Transverse colon (tissue), 4 donors: Measurements from ENCODE around the gene CDKN2C. TPM values are rescaled to one million over a fixed set of nuclear protein-coding genes. Genes with fewer than 3 reads are reported as not detected.
A peak's percentile ranks its signal among the peaks of the same experiment; 100 is the strongest.

ENCODE experiments used
- DNase-seq: peaks from one replicate; pipeline ENCODE4 v3.0.0-alpha.2; 2019
- H3K27ac ChIP-seq, 4 donors: fragments of 200-600 bp; sonication (generic); 2 replicates each; pipeline ENCODE4 v1.5.1; 2016 to 2018; ENCODE audit warnings: inconsistent platforms in 4 of 4
- H3K27me3 ChIP-seq: fragments of 200-600 bp; sonication (generic); 2 replicates; pipeline ENCODE4 v1.5.1; 2017; ENCODE audit warnings: inconsistent platforms
- H3K36me3 ChIP-seq, 4 donors: fragments of 200-600 bp; sonication (generic); 2 replicates each; pipeline ENCODE4 v1.5.1; 2017 to 2019; ENCODE audit warnings: inconsistent platforms in 4 of 4
- H3K4me1 ChIP-seq, 4 donors: fragments of 200-600 bp; sonication (generic); 2 replicates each; pipeline ENCODE4 v1.5.1; 2017 to 2020; ENCODE audit warnings: inconsistent platforms in 4 of 4
- H3K4me3 ChIP-seq, 4 donors: fragments of 200-600 bp; sonication (generic); 1 replicate in 1 of 4; 2 replicates in 3 of 4; pipeline versions ENCODE4 v1.5.1 to v1.6.1; 2017 to 2019; ENCODE audit warnings: inconsistent platforms in 4 of 4
- H3K9me3 ChIP-seq, 2 donors: fragments of 200-600 bp; sonication (generic); 2 replicates each; pipeline ENCODE4 v1.5.1; 2017 to 2019; ENCODE audit warnings: inconsistent platforms in 2 of 2
- EP300 ChIP-seq: sonication (generic); formaldehyde crosslinking; IDR thresholded peaks from one replicate; pipeline ENCODE4 v1.6.1; 2017; ENCODE audit warnings: antibody characterized with exemption, low read depth
- POLR2A ChIP-seq: fragments of 450-650 bp; IDR thresholded peaks from one replicate; pipeline ENCODE4 v1.6.1; 2016; ENCODE audit warnings: antibody characterized with exemption, mild to moderate bottlenecking, moderate library complexity
- POLR2AphosphoS5 ChIP-seq, 3 donors: sonication (generic); formaldehyde crosslinking; IDR thresholded peaks; one replicate each; pipeline ENCODE4 v1.6.1; 2016; ENCODE audit warnings: antibody characterized with exemption in 3 of 3
- WGBS, 2 donors: methylation state at CpG; one replicate each; pipeline ENCODE4 v1.1.5; 2018; ENCODE audit warnings: low coverage in 1 of 2; 5-methylcytosine and 5-hydroxymethylcytosine counted together
- in situ Hi-C, 4 donors: fragments of 200-750 bp; cut with MboI; loops; one replicate each; pipeline versions ENCODE4 v1.15.0 to v1.15.1; 2017; ENCODE audit warnings: low sequenced_read_pairs in 3 of 4, low pct_ligation_motif_present in 1 of 4, low pct_unique_long_range_greater_than_20kb in 1 of 4
- intact Hi-C: fragments of 100-400 bp; cut with DNase I; formaldehyde crosslinking; loops from one replicate; pipeline ENCODE4 v1.15.1; 2023; ENCODE audit warnings: low total_unique reads
- total RNA-seq, 4 donors: library from RNA; depleted of rRNA; stranded (reverse); fragments of >200 nt; gene quantifications; one replicate each; pipeline ENCODE4 v1.1.0, GENCODE V29; 2016
- TF ChIP-seq, protein P1 (sequence below), 5 experiments: fragments of 200-600 bp in 3 of 5; fragments of 450-650 bp in 2 of 5; sonication (generic) in 3 of 5; IDR thresholded peaks; 1 replicate in 2 of 5; 2 replicates in 3 of 5; pipeline ENCODE4 v1.5.1; 2016 to 2017; ENCODE audit warnings: antibody characterized with exemption in 5 of 5, inconsistent platforms in 3 of 5, mild to moderate bottlenecking in 2 of 5, moderate library complexity in 1 of 5

CDKN2C gene
- total RNA-seq, 4 donors from 2014 or later, result 6.7 to 10.3 (median 7.4) TPM; not detected in 1

DNA sequence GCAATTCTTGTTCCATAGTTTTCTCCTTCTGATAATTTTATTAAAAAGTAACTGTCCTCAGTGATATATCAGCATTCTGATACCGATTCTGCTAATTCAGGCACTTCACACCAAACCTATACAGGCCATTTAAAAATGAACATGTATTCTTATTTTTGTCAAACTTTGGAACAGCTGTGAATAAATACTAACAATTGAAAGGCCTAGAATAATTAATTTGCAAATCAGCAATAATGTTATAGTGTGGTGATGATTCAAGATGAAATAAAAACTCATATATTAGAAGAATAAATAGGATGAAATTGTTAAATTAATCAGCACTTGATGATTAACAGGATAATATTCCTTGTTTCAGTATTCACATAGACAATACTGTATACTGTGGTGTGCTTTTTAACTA, 9.9 kb downstream of the CDKN2C start:
- peaks cover 0 to 18% (median 5%) of the 10 kb centered on the region in 4 donors for H3K4me1 ChIP-seq
- H3K4me3 ChIP-seq, result no peak overlapping the region
- no peaks in the 10 kb centered on the region for H3K9me3 ChIP-seq
- DNase-seq, result no peak
- 75 to 87% methylated on average over 1 of the region's 1 CpG for WGBS, 2 donors
- TF ChIP-seq, protein P1, sequence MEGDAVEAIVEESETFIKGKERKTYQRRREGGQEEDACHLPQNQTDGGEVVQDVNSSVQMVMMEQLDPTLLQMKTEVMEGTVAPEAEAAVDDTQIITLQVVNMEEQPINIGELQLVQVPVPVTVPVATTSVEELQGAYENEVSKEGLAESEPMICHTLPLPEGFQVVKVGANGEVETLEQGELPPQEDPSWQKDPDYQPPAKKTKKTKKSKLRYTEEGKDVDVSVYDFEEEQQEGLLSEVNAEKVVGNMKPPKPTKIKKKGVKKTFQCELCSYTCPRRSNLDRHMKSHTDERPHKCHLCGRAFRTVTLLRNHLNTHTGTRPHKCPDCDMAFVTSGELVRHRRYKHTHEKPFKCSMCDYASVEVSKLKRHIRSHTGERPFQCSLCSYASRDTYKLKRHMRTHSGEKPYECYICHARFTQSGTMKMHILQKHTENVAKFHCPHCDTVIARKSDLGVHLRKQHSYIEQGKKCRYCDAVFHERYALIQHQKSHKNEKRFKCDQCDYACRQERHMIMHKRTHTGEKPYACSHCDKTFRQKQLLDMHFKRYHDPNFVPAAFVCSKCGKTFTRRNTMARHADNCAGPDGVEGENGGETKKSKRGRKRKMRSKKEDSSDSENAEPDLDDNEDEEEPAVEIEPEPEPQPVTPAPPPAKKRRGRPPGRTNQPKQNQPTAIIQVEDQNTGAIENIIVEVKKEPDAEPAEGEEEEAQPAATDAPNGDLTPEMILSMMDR (IDR thresholded peaks at IDR 0.05), result no peak
- TF ChIP-seq EP300 (no peak), POLR2AphosphoS5 (IDR thresholded peaks at IDR 0.05) (no peak), POLR2A (no peak)
- H3K27me3 ChIP-seq, result peaks cover 3% of the 10 kb centered on the region
- intact Hi-C loops (no loop called here), in situ Hi-C loops (no loop called here)
- no peaks in the 10 kb centered on the region for H3K36me3 ChIP-seq
- H3K27ac ChIP-seq, result peak overlapping the region; percentile 16 to 95 (median 92)

DNA sequence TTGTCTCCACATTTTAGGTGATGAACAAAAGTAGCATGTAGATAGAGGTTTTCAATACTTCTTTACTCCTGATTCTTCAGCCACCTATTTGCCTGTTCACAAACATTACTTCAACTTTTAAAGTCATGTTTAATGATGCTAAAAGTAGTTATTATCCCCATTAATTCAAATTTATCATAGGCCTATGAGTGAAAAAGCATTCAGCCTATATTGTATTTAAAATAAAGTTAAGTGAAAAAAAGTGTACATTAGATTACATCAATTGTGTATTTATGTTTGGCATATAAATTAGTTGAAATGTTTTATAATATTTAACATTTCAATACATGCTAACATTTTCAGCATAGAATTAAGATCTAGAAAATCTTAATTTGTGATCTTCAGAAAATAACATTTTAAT, 10.5 kb downstream of the CDKN2C start:
- H3K4me1 ChIP-seq, result peaks cover 0 to 18% (median 5%) of the 10 kb centered on the region in 4 donors
- intact Hi-C loops (no loop called here), in situ Hi-C loops (no loop called here)
- no peak for DNase-seq
- H3K27ac ChIP-seq, result peak overlapping the region; percentile 16 to 95 (median 92)
- H3K36me3 ChIP-seq, result no peaks in the 10 kb centered on the region
- no peaks in the 10 kb centered on the region for H3K9me3 ChIP-seq
- H3K27me3 ChIP-seq, result peaks cover 6% of the 10 kb centered on the region
- TF ChIP-seq POLR2A (no peak), EP300 (no peak), POLR2AphosphoS5 (IDR thresholded peaks at IDR 0.05) (no peak)
- TF ChIP-seq, protein P1 (IDR thresholded peaks at IDR 0.05), result no peak
- no peak overlapping the region for H3K4me3 ChIP-seq

DNA sequence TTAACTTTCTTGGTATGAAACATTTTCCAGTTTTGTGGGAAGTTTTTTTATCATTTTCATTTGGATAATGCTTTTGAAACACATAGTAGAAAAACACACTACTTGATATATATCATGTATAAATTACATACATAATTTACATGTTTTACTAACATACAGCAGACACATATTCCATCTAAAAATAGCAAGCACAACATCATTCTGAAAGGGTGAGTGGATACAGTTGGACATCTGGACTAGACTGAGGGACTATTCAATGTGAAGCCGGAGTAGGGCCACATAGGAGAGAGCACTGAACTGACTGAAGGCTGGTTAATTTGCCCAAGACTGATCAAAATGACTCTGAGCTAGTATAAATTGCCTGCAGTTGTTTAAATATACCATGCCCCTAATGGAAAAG, 11.7 kb downstream of the CDKN2C start:
- TF ChIP-seq POLR2AphosphoS5 (IDR thresholded peaks at IDR 0.05) (no peak), EP300 (no peak), POLR2A (no peak)
- TF ChIP-seq, protein P1 (IDR thresholded peaks at IDR 0.05), result no peak

DNA sequence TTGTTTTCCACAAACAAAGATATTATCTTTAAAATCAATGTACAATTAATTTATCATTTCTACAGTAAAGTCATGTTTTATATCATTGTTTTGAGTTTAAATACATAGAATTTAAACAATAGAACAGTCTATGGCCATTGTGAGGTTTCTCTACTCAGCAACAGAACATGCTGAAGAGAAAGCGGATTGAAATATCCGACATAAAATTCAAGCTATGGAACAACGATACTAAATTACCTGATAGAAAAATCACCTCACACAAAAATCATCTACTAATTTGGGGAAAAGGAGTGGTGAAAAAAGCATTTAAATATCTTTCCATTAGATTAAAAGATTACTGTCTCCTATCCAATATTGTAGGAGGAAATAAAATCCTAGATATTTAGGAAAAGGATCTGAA, 12.6 kb downstream of the CDKN2C start:
- WGBS, 2 donors, result 82 to 88% methylated on average over 3 of the region's 3 CpGs
- H3K36me3 ChIP-seq, result no peaks in the 10 kb centered on the region
- peaks cover 0 to 12% (median 5%) of the 10 kb centered on the region in 4 donors for H3K4me1 ChIP-seq
- intact Hi-C loops (no loop called here), in situ Hi-C loops (no loop called here)
- peaks cover 6% of the 10 kb centered on the region for H3K27me3 ChIP-seq
- TF ChIP-seq POLR2AphosphoS5 (IDR thresholded peaks at IDR 0.05), result no peak
- TF ChIP-seq, protein P1 (IDR thresholded peaks at IDR 0.05), result no peak
- no peak for TF ChIP-seq POLR2A
- TF ChIP-seq EP300, result no peak
- no peaks in the 10 kb centered on the region for H3K9me3 ChIP-seq
- no peak overlapping the region for H3K4me3 ChIP-seq
- peak overlapping the region in 1 of 4 donors; percentile 33 for H3K27ac ChIP-seq
- no peak for DNase-seq

More for the DNA sequence above, 11.7 kb downstream of the CDKN2C start:
- DNase-seq, result no peak
- Histone ChIP-seq H3K9me3 (no peaks in the 10 kb centered on the region), H3K4me3 (no peak overlapping the region), H3K27ac (peak overlapping the region in 2 of 4 donors; percentile 33 to 35), H3K4me1 (peaks cover 0 to 12% (median 5%) of the 10 kb centered on the region in 4 donors), H3K36me3 (no peaks in the 10 kb centered on the region), H3K27me3 (peaks cover 6% of the 10 kb centered on the region)
- 84 to 89% methylated on average over 1 of the region's 1 CpG for WGBS, 2 donors
- in situ Hi-C loops (no loop called here), intact Hi-C loops (no loop called here)
